WTC11 (cell line): ENCODE measurements around the gene C11orf21. TPM values are rescaled to one million over a fixed set of nuclear protein-coding genes. Genes with fewer than 3 reads are reported as not detected.

Experiments used
- ATAC-seq: fragments of 200-7000 bp; cut with Tn5 transposase; 2 replicates; pipeline ENCODE4 v1.10.0; 2021; ENCODE audit warnings: mild to moderate bottlenecking, moderate library complexity
- CTCF ChIA-PET: fragments of 300-600 bp; sonication (Branson Sonifier 250); formaldehyde crosslinking; loops from one replicate; lab custom pipeline; 2021; ENCODE audit warnings: antibody characterized with exemption; lab: Charles Lee
- POLR2A ChIA-PET: fragments of 350-600 bp; sonication (Branson Sonifier 250); formaldehyde crosslinking; loops from one replicate; lab custom pipeline; 2021; ENCODE audit warnings: antibody characterized with exemption; lab: Charles Lee
- DNase-seq: peaks from one replicate; pipeline ENCODE4 v3.0.0; 2021; ENCODE audit warnings: low spot score
- H3K27ac Mint-ChIP-seq: 2 replicates; pipeline ENCODE4 v1.8.0; 2021; ENCODE audit warnings: mixed read lengths
- H3K27me3 Mint-ChIP-seq: 2 replicates; pipeline ENCODE4 v1.8.0; 2021; ENCODE audit warnings: low read depth, mild to moderate bottlenecking, moderate library complexity, mixed read lengths
- H3K36me3 Mint-ChIP-seq: 2 replicates; pipeline ENCODE4 v1.8.0; 2021; ENCODE audit warnings: mixed read lengths
- H3K4me1 Mint-ChIP-seq: 2 replicates; pipeline ENCODE4 v1.8.0; 2022; ENCODE audit warnings: mixed read lengths
- H3K4me3 Mint-ChIP-seq: 2 replicates; pipeline ENCODE4 v1.8.0; 2021; ENCODE audit warnings: mild to moderate bottlenecking, moderate library complexity, mixed read lengths
- H3K9me3 Mint-ChIP-seq: 2 replicates; pipeline ENCODE4 v1.8.0; 2021; ENCODE audit warnings: mixed read lengths
- EMX1 ChIP-seq: fragments of 250-450 bp; sonication (Bioruptor Pico); IDR thresholded peaks from 2 replicates; pipeline ENCODE4 v1.8.0; 2021; ENCODE audit warnings: mild to moderate bottlenecking
- GTF2I ChIP-seq: fragments of 250-450 bp; sonication (Bioruptor Pico); conservative IDR thresholded peaks from 2 replicates; pipeline ENCODE4 v1.4.0; 2021; ENCODE audit warnings: mild to moderate bottlenecking
- IRF2 ChIP-seq: sonication (generic); formaldehyde crosslinking; IDR thresholded peaks from 2 replicates; pipeline ENCODE4 v1.8.0; 2022; ENCODE audit warnings: low read depth, missing genetic modification reagents, borderline replicate concordance
- JAZF1 ChIP-seq: fragments of 250-450 bp; sonication (Bioruptor Pico); IDR thresholded peaks from 2 replicates; pipeline ENCODE4 v1.9.0; 2021; ENCODE audit warnings: moderate library complexity, mild to moderate bottlenecking, inconsistent platforms
- NR1H2 ChIP-seq: sonication (generic); formaldehyde crosslinking; IDR thresholded peaks from 2 replicates; pipeline ENCODE4 v1.9.0; 2021; ENCODE audit warnings: mild to moderate bottlenecking, moderate library complexity, missing genetic modification reagents
- SOX15 ChIP-seq: fragments of 250-450 bp; sonication (Bioruptor Pico); IDR thresholded peaks from 2 replicates; pipeline ENCODE4 v1.9.0; 2021; ENCODE audit warnings: mild to moderate bottlenecking
- TCF7 ChIP-seq: sonication (generic); formaldehyde crosslinking; IDR thresholded peaks from 2 replicates; pipeline ENCODE4 v1.8.0; 2022; ENCODE audit warnings: mild to moderate bottlenecking, low read depth, missing genetic modification reagents, moderate library complexity
- ZNF317 ChIP-seq: sonication (generic); formaldehyde crosslinking; IDR thresholded peaks from 2 replicates; pipeline ENCODE4 v1.8.1; 2023; ENCODE audit warnings: low read depth, mild to moderate bottlenecking, moderate library complexity, missing genetic modification reagents, borderline replicate concordance
- total RNA-seq: library from RNA; stranded (reverse); gene quantifications from 3 replicates; pipeline ENCODE4 v1.2.3, GENCODE V29; 2021
- TF ChIP-seq, protein P1 (sequence below): sonication (generic); formaldehyde crosslinking; IDR thresholded peaks from 2 replicates; pipeline ENCODE4 v1.8.1; 2023; ENCODE audit warnings: mild to moderate bottlenecking, missing genetic modification reagents
- TF ChIP-seq, protein P2 (sequence below): fragments of 250-450 bp; sonication (Bioruptor Pico); IDR thresholded peaks from 2 replicates; pipeline ENCODE4 v1.8.0; 2021; ENCODE audit warnings: mild to moderate bottlenecking
- TF ChIP-seq, protein P3 (sequence below): sonication (generic); formaldehyde crosslinking; IDR thresholded peaks from 2 replicates; pipeline ENCODE4 v1.8.0; 2022; ENCODE audit warnings: mild to moderate bottlenecking, missing genetic modification reagents
- TF ChIP-seq, protein P4 (sequence below): sonication (generic); formaldehyde crosslinking; IDR thresholded peaks from 2 replicates; pipeline ENCODE4 v1.8.1; 2022; ENCODE audit warnings: missing genetic modification reagents, borderline replicate concordance
- TF ChIP-seq, protein P5 (sequence below): sonication (generic); formaldehyde crosslinking; IDR thresholded peaks from 2 replicates; pipeline ENCODE4 v1.8.0; 2022; ENCODE audit warnings: mild to moderate bottlenecking, missing genetic modification reagents
- TF ChIP-seq, protein P6 (sequence below): sonication (generic); formaldehyde crosslinking; conservative IDR thresholded peaks from 2 replicates; pipeline ENCODE4 v1.8.1; 2023; ENCODE audit warnings: mild to moderate bottlenecking, low read depth, missing genetic modification reagents, moderate library complexity
- TF ChIP-seq, protein P7 (sequence below): sonication (generic); formaldehyde crosslinking; IDR thresholded peaks from 2 replicates; pipeline ENCODE4 v1.8.1; 2023; ENCODE audit warnings: mild to moderate bottlenecking, missing genetic modification reagents, moderate library complexity
- TF ChIP-seq, protein P8 (sequence below): fragments of 250-450 bp; sonication (Bioruptor Pico); IDR thresholded peaks from 2 replicates; pipeline ENCODE4 v1.9.0; 2021; ENCODE audit warnings: moderate library complexity, mild to moderate bottlenecking, inconsistent platforms, borderline replicate concordance
- TF ChIP-seq, protein P9 (sequence below): sonication (generic); formaldehyde crosslinking; IDR thresholded peaks from 2 replicates; pipeline ENCODE4 v1.8.1; 2022; ENCODE audit warnings: mild to moderate bottlenecking, moderate library complexity, missing genetic modification reagents

Gene C11orf21
- total RNA-seq, 1 experiment from 2014 or later = 0.24 TPM

DNA sequence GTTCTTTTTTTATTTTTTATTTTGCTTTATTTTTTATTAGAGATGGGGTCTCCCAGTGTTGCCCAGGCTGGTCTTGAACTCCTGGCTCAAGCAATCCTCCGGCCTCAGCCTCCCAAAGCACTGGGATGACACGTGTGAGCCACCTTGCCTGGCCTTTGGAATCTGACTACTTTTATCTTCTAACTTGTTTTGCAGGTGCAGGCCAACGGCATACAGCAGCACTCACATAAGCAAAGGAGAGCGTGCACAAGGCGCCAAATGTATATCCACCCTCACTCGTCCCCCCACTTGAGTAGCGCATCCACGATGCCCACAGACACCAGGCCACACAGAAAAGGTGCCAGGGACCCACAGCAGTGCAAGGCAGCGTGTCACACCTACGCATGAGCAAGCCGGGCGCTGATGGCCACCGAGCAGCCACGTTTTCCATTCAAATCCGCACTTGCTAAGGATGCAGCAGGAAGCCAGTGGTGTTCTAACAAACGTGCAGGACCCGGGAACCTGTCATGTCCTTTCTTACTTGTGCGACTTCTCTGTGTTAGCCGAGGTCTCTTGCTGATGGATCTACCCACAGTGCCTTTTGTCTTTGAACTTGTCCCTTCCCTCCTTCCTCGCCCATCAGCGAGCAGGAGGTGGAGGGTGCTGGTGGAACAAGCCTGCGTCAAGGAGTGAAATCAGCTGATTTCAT lies 37.2 kb downstream of the C11orf21 start:
- Mint-ChIP-seq H3K27ac (no peak overlapping the region), H3K36me3 (no peaks in the 10 kb centered on the region), H3K4me1 (peaks cover 8% of the 10 kb centered on the region), H3K4me3 (no peak overlapping the region), H3K27me3 (peaks cover 42% of the 10 kb centered on the region), H3K9me3 (no peaks in the 10 kb centered on the region)
- no peak for ATAC-seq
- CTCF ChIA-PET = no interaction called here
- TF ChIP-seq IRF2 (CRISPR knock-in tag) = no peak
- TF ChIP-seq, protein P1, sequence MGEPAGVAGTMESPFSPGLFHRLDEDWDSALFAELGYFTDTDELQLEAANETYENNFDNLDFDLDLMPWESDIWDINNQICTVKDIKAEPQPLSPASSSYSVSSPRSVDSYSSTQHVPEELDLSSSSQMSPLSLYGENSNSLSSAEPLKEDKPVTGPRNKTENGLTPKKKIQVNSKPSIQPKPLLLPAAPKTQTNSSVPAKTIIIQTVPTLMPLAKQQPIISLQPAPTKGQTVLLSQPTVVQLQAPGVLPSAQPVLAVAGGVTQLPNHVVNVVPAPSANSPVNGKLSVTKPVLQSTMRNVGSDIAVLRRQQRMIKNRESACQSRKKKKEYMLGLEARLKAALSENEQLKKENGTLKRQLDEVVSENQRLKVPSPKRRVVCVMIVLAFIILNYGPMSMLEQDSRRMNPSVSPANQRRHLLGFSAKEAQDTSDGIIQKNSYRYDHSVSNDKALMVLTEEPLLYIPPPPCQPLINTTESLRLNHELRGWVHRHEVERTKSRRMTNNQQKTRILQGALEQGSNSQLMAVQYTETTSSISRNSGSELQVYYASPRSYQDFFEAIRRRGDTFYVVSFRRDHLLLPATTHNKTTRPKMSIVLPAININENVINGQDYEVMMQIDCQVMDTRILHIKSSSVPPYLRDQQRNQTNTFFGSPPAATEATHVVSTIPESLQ (CRISPR knock-in tag) = no peak
- TF ChIP-seq, protein P2, sequence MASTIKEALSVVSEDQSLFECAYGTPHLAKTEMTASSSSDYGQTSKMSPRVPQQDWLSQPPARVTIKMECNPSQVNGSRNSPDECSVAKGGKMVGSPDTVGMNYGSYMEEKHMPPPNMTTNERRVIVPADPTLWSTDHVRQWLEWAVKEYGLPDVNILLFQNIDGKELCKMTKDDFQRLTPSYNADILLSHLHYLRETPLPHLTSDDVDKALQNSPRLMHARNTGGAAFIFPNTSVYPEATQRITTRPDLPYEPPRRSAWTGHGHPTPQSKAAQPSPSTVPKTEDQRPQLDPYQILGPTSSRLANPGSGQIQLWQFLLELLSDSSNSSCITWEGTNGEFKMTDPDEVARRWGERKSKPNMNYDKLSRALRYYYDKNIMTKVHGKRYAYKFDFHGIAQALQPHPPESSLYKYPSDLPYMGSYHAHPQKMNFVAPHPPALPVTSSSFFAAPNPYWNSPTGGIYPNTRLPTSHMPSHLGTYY (CRISPR knock-in tag) = no peak
- POLR2A ChIA-PET = no interaction called here
- no peak for DNase-seq

DNA sequence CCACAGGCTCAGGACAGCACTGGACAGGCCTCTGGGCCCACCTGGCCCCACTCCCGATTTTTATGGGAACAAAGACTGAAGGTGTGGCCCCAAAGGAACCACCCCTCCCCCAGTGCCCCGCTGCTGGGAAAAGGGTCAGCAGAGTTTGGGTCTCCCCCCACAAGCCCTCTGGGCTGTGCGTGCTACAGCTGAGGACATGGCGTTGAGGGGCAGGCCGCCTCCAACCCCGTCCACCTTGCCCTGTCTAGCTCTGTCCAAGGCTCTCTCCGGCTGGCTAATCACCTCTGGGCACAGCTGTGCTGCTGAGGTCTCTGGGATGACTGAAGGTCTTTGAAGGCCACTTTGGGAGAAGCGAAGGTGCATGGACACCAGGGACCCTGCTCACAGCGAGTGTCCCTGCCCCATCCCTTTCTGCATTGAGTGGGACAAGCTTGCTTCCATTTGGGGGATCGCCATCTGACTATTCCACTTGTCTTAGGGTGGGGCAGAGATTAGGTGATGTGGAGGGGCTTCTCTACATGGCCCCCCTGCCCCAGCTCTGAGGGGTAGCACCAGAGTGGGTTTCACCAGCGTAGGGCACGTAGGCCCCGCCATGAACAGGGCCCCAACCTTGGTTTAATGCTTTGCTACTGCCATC lies 37.9 kb downstream of the C11orf21 start:
- ATAC-seq (no peak), DNase-seq (no peak)
- Mint-ChIP-seq H3K4me3 (no peak overlapping the region), H3K9me3 (no peaks in the 10 kb centered on the region), H3K27me3 (peaks cover 38% of the 10 kb centered on the region), H3K27ac (no peak overlapping the region), H3K4me1 (peaks cover 8% of the 10 kb centered on the region), H3K36me3 (no peaks in the 10 kb centered on the region)
- CTCF ChIA-PET = no interaction called here
- POLR2A ChIA-PET = no interaction called here
- TF ChIP-seq, protein P3, sequence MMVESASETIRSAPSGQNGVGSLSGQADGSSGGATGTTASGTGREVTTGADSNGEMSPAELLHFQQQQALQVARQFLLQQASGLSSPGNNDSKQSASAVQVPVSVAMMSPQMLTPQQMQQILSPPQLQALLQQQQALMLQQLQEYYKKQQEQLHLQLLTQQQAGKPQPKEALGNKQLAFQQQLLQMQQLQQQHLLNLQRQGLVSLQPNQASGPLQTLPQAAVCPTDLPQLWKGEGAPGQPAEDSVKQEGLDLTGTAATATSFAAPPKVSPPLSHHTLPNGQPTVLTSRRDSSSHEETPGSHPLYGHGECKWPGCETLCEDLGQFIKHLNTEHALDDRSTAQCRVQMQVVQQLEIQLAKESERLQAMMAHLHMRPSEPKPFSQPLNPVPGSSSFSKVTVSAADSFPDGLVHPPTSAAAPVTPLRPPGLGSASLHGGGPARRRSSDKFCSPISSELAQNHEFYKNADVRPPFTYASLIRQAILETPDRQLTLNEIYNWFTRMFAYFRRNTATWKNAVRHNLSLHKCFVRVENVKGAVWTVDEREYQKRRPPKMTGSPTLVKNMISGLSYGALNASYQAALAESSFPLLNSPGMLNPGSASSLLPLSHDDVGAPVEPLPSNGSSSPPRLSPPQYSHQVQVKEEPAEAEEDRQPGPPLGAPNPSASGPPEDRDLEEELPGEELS (CRISPR knock-in tag) = no peak
- TF ChIP-seq, protein P4, sequence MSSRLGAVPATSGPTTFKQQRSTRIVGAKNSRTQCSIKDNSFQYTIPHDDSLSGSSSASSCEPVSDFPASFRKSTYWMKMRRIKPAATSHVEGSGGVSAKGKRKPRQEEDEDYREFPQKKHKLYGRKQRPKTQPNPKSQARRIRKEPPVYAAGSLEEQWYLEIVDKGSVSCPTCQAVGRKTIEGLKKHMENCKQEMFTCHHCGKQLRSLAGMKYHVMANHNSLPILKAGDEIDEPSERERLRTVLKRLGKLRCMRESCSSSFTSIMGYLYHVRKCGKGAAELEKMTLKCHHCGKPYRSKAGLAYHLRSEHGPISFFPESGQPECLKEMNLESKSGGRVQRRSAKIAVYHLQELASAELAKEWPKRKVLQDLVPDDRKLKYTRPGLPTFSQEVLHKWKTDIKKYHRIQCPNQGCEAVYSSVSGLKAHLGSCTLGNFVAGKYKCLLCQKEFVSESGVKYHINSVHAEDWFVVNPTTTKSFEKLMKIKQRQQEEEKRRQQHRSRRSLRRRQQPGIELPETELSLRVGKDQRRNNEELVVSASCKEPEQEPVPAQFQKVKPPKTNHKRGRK = no peak
- TF ChIP-seq, protein P5, sequence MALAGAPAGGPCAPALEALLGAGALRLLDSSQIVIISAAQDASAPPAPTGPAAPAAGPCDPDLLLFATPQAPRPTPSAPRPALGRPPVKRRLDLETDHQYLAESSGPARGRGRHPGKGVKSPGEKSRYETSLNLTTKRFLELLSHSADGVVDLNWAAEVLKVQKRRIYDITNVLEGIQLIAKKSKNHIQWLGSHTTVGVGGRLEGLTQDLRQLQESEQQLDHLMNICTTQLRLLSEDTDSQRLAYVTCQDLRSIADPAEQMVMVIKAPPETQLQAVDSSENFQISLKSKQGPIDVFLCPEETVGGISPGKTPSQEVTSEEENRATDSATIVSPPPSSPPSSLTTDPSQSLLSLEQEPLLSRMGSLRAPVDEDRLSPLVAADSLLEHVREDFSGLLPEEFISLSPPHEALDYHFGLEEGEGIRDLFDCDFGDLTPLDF = no peak
- TF ChIP-seq, protein P6, sequence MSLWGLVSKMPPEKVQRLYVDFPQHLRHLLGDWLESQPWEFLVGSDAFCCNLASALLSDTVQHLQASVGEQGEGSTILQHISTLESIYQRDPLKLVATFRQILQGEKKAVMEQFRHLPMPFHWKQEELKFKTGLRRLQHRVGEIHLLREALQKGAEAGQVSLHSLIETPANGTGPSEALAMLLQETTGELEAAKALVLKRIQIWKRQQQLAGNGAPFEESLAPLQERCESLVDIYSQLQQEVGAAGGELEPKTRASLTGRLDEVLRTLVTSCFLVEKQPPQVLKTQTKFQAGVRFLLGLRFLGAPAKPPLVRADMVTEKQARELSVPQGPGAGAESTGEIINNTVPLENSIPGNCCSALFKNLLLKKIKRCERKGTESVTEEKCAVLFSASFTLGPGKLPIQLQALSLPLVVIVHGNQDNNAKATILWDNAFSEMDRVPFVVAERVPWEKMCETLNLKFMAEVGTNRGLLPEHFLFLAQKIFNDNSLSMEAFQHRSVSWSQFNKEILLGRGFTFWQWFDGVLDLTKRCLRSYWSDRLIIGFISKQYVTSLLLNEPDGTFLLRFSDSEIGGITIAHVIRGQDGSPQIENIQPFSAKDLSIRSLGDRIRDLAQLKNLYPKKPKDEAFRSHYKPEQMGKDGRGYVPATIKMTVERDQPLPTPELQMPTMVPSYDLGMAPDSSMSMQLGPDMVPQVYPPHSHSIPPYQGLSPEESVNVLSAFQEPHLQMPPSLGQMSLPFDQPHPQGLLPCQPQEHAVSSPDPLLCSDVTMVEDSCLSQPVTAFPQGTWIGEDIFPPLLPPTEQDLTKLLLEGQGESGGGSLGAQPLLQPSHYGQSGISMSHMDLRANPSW (CRISPR knock-in tag) = no peak
- no peak for TF ChIP-seq SOX15
- TF ChIP-seq, protein P7, sequence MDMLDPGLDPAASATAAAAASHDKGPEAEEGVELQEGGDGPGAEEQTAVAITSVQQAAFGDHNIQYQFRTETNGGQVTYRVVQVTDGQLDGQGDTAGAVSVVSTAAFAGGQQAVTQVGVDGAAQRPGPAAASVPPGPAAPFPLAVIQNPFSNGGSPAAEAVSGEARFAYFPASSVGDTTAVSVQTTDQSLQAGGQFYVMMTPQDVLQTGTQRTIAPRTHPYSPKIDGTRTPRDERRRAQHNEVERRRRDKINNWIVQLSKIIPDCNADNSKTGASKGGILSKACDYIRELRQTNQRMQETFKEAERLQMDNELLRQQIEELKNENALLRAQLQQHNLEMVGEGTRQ (CRISPR knock-in tag) = no peak
- no peak for TF ChIP-seq TCF7 (CRISPR knock-in tag)
- no peak for TF ChIP-seq JAZF1 (CRISPR knock-in tag)
- TF ChIP-seq, protein P8, sequence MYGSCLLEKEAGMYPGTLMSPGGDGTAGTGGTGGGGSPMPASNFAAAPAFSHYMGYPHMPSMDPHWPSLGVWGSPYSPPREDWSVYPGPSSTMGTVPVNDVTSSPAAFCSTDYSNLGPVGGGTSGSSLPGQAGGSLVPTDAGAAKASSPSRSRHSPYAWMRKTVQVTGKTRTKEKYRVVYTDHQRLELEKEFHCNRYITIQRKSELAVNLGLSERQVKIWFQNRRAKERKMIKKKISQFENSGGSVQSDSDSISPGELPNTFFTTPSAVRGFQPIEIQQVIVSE (CRISPR knock-in tag) = no peak
- TF ChIP-seq, protein P2 (CRISPR knock-in tag) = no peak
- TF ChIP-seq ZNF317 = no peak
- no peak for TF ChIP-seq EMX1 (CRISPR knock-in tag)
- no peak for TF ChIP-seq GTF2I (CRISPR knock-in tag)
- TF ChIP-seq, protein P9, sequence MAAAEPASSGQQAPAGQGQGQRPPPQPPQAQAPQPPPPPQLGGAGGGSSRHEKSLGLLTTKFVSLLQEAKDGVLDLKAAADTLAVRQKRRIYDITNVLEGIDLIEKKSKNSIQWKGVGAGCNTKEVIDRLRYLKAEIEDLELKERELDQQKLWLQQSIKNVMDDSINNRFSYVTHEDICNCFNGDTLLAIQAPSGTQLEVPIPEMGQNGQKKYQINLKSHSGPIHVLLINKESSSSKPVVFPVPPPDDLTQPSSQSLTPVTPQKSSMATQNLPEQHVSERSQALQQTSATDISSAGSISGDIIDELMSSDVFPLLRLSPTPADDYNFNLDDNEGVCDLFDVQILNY = no peak
- TF ChIP-seq NR1H2 (CRISPR knock-in tag) = no peak
